Panc1 (cell line): ENCODE measurements around the gene CDH23. TPM values are rescaled to one million over a fixed set of nuclear protein-coding genes. Genes with fewer than 3 reads are reported as not detected.
"Not testable (repeated sequence)": the region's sequence is repeated elsewhere in the genome, so short reads cannot be mapped to it uniquely, and the experiment has no call there.

Source experiments
- ATAC-seq: fragments of 200-7000 bp; cut with Tn5 transposase; 2 replicates; pipeline ENCODE4 v1.9.1; 2020; ENCODE audit warnings: mild to moderate bottlenecking, moderate library complexity
- BruUV-seq: library from RNA; stranded (reverse); fragments of 400-500 nt; replicated peaks from 2 replicates; lab custom pipeline; 2021; lab: Mats Ljungman, UMichigan
- CTCF ChIA-PET: fragments of 300-600 bp; sonication (Branson Sonifier 250); formaldehyde crosslinking; loops from one replicate; lab custom pipeline; 2022; ENCODE audit warnings: antibody characterized with exemption; lab: Charles Lee
- POLR2A ChIA-PET: fragments of 300-600 bp; sonication (Branson Sonifier 250); formaldehyde crosslinking; loops from one replicate; lab custom pipeline; 2022; ENCODE audit warnings: antibody characterized with exemption; lab: Charles Lee
- DNase-seq: peaks from one replicate; pipeline ENCODE4 v3.0.0-alpha.2; 2010; ENCODE audit warnings: low read depth, low spot score
- H3K27ac ChIP-seq: 2 replicates; pipeline ENCODE4 v1.5.1; 2011; ENCODE audit warnings: mild to moderate bottlenecking, low read length, inconsistent platforms
- H3K27me3 ChIP-seq: fragments of 200-500 bp; sonication (Bioruptor generic); 2 replicates; pipeline ENCODE4 v1.6.0; 2014; ENCODE audit warnings: low read length, inconsistent platforms; ENCODE audit not compliant: control insufficient read depth, insufficient read depth
- H3K36me3 ChIP-seq: fragments of 200-500 bp; sonication (Bioruptor generic); 2 replicates; pipeline ENCODE4 v1.5.1; 2014; ENCODE audit warnings: inconsistent platforms, mild to moderate bottlenecking, low read length, moderate library complexity; ENCODE audit not compliant: control insufficient read depth, insufficient read depth
- H3K4me1 ChIP-seq: 2 replicates; pipeline ENCODE4 v1.5.1; 2011; ENCODE audit warnings: inconsistent platforms, mild to moderate bottlenecking, low read length, moderate library complexity; ENCODE audit not compliant: control insufficient read depth, insufficient read depth
- H3K4me3 ChIP-seq, 2 experiments: 2 replicates each; pipeline ENCODE4 v1.5.1; 2011 to 2012; ENCODE audit warnings: low read depth in 2 of 2, low read length in 2 of 2, mild to moderate bottlenecking in 2 of 2, inconsistent platforms in 1 of 2, moderate library complexity in 1 of 2
- H3K9me3 ChIP-seq: fragments of 200-500 bp; sonication (Bioruptor generic); 2 replicates; pipeline ENCODE4 v1.5.1; 2014; ENCODE audit warnings: low read depth, mild to moderate bottlenecking, inconsistent platforms, low read length, moderate library complexity; ENCODE audit not compliant: control insufficient read depth, insufficient read depth
- POLR2AphosphoS5 ChIP-seq: IDR thresholded peaks from 2 replicates; pipeline ENCODE4 v1.6.1; 2012; ENCODE audit warnings: mild to moderate bottlenecking, low read depth, low read length, moderate library complexity
- SIN3A ChIP-seq: IDR thresholded peaks from 2 replicates; pipeline ENCODE4 v1.6.1; 2012; ENCODE audit warnings: low read depth, mild to moderate bottlenecking, low read length, moderate library complexity, borderline replicate concordance; ENCODE audit not compliant: insufficient read depth
- TCF7L2 ChIP-seq: IDR thresholded peaks from 2 replicates; pipeline ENCODE4 v1.6.1; 2011; ENCODE audit warnings: mild to moderate bottlenecking, low read depth, low read length, inconsistent platforms
- in situ Hi-C: cut with HindIII; loops from 2 replicates; pipeline ENCODE4 v1.10.0; 2016; ENCODE audit warnings: low sequenced_read_pairs, low pct_unique_long_range_greater_than_20kb
- intact Hi-C: fragments of 100-400 bp; cut with micrococcal nuclease; formaldehyde crosslinking; loops from one replicate; pipeline ENCODE4 v1.10.0; 2022; ENCODE audit not compliant: unreplicated experiment
- total RNA-seq: library from RNA; stranded (reverse); gene quantifications from one replicate; pipeline ENCODE4 v1.2.1, GENCODE V29; 2021; ENCODE audit not compliant: unreplicated experiment
- TF ChIP-seq, protein P1 (sequence below), 2 experiments: IDR thresholded peaks; 2 replicates each; pipeline ENCODE4 v1.6.1; 2011 to 2012; ENCODE audit warnings: low read depth in 2 of 2, control low read depth in 1 of 2, low read length in 1 of 2, mild to moderate bottlenecking in 1 of 2, moderate library complexity in 1 of 2; ENCODE audit not compliant: insufficient read depth in 1 of 2
- TF ChIP-seq, protein P2 (sequence below): fragments of 450-650 bp; IDR thresholded peaks from 2 replicates; pipeline ENCODE4 v1.5.1; 2017; ENCODE audit warnings: mild to moderate bottlenecking

The CDH23 gene
- total RNA-seq, 1 experiment from 2014 or later: 2.7 TPM

DNA sequence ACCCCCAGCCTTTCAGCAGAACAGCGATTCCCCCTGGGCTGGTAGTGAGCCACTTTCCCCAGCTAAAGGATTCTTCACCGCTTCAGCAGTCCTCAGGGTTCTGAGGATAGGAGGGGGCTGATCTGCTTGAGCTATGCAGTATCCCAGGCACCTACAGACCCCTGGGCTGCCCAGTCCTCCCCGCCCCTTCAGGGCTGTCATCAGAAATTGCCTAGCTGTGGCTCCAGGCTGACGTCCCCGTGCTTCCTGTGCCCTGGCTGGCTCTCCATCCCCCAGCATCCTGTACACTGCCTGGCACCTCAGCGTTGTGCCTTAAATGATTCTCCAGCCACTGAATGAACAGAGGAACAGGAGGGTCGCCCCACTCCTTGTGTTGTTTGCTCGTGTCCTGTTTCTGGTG, 38.4 kb upstream of the CDH23 start:
- ChIA-PET CTCF (no interaction called here), POLR2A (interaction anchor here (0.9 kb wide), 1 partner anchor 11 kb away, joined by 3 read pairs; no protein-coding TSS in a partner anchor)
- no peaks in the 10 kb centered on the region for H3K4me1 ChIP-seq
- DNase-seq (no peak), ATAC-seq (peak; percentile 46)
- H3K27me3 ChIP-seq: no peaks in the 10 kb centered on the region
- no TSS peak for BruUV-seq
- TF ChIP-seq SIN3A: no peak
- TF ChIP-seq, protein P1, sequence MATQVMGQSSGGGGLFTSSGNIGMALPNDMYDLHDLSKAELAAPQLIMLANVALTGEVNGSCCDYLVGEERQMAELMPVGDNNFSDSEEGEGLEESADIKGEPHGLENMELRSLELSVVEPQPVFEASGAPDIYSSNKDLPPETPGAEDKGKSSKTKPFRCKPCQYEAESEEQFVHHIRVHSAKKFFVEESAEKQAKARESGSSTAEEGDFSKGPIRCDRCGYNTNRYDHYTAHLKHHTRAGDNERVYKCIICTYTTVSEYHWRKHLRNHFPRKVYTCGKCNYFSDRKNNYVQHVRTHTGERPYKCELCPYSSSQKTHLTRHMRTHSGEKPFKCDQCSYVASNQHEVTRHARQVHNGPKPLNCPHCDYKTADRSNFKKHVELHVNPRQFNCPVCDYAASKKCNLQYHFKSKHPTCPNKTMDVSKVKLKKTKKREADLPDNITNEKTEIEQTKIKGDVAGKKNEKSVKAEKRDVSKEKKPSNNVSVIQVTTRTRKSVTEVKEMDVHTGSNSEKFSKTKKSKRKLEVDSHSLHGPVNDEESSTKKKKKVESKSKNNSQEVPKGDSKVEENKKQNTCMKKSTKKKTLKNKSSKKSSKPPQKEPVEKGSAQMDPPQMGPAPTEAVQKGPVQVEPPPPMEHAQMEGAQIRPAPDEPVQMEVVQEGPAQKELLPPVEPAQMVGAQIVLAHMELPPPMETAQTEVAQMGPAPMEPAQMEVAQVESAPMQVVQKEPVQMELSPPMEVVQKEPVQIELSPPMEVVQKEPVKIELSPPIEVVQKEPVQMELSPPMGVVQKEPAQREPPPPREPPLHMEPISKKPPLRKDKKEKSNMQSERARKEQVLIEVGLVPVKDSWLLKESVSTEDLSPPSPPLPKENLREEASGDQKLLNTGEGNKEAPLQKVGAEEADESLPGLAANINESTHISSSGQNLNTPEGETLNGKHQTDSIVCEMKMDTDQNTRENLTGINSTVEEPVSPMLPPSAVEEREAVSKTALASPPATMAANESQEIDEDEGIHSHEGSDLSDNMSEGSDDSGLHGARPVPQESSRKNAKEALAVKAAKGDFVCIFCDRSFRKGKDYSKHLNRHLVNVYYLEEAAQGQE (IDR thresholded peaks at IDR 0.05; ENCODE audit: insufficient read depth in 1 of 2, low read depth in 2 of 2, low read length in 1 of 2): no peak
- no peak for TF ChIP-seq TCF7L2
- TF ChIP-seq POLR2AphosphoS5: no peak
- TF ChIP-seq, protein P2, sequence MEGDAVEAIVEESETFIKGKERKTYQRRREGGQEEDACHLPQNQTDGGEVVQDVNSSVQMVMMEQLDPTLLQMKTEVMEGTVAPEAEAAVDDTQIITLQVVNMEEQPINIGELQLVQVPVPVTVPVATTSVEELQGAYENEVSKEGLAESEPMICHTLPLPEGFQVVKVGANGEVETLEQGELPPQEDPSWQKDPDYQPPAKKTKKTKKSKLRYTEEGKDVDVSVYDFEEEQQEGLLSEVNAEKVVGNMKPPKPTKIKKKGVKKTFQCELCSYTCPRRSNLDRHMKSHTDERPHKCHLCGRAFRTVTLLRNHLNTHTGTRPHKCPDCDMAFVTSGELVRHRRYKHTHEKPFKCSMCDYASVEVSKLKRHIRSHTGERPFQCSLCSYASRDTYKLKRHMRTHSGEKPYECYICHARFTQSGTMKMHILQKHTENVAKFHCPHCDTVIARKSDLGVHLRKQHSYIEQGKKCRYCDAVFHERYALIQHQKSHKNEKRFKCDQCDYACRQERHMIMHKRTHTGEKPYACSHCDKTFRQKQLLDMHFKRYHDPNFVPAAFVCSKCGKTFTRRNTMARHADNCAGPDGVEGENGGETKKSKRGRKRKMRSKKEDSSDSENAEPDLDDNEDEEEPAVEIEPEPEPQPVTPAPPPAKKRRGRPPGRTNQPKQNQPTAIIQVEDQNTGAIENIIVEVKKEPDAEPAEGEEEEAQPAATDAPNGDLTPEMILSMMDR: no peak
- H3K9me3 ChIP-seq: no peaks in the 10 kb centered on the region
- H3K27ac ChIP-seq: no peak overlapping the region
- H3K4me3 ChIP-seq: no peak overlapping the region
- in situ Hi-C loops: no loop called here
- intact Hi-C loops: no loop called here
- H3K36me3 ChIP-seq: no peaks in the 10 kb centered on the region

DNA sequence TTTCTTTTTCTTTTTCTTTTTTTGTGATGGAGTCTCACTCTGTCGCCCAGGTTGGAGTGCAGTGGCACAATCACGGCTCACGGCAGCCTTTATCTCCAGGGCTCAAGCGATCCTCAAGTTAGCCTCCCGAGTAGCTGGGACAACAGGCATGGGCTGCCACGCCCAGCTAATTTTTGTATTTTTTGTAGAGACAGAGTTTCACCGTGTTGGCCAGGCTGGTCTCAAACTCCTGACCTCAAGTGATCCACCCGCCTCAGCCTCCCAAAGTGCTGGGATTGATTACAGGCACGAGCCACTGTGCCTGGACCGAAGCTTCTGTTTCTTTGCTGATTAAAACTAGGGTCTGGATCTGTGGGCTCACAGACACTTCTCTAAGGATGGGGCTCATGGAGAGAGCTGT, 37.8 kb upstream of the CDH23 start:
- H3K36me3 ChIP-seq, H3K9me3 ChIP-seq, H3K27ac ChIP-seq, ATAC-seq, H3K4me3 ChIP-seq, intact Hi-C loops, H3K4me1 ChIP-seq, BruUV-seq, H3K27me3 ChIP-seq, DNase-seq, in situ Hi-C loops: not testable (repeated sequence)
- POLR2A ChIA-PET: interaction anchor here (0.6 to 0.9 kb wide), 2 partner anchors 12 to 106 kb away, joined by 3 read pairs; no protein-coding TSS in a partner anchor
- CTCF ChIA-PET: interaction anchor here (0.6 kb wide), 1 partner anchor 37 kb away, joined by 3 read pairs; no protein-coding TSS in a partner anchor

DNA sequence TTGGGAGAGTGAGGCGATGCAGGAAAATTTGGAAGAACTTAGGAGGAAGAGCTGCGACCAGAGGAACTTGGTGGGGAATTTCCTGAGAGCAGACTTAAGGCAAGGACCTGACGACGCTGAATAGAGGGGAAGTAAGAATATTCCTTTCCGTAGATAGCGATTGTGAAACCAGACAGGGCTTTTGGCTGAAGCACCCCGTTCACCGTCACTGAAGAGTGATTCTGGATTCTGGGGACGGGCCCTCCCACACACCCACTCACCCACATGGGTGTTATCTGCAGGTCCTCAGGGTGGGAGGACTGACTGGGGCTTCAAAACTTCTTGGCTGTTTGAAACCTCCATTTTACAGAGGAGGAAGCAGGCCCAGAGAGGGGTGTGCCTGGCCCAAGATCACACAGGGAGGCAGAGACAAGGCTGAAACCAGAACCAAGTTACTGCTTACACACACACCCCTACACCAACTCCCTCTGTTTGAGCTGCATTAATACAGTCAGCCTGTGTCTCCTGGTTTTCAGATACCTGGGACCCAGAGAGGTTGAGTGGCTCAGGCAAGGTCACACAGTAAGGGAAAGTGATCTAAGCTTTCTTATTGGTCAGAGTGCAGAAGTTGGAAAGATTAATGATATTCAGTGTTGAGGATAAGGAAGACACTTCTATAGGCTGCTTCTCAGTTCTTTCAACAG, 37.2 kb upstream of the CDH23 start:
- no TSS peak for BruUV-seq
- no peak for TF ChIP-seq TCF7L2
- no peak overlapping the region for H3K4me3 ChIP-seq
- ChIA-PET POLR2A (interaction anchor here (0.6 kb wide), 1 partner anchor 105 kb away, joined by 3 read pairs; no protein-coding TSS in a partner anchor), CTCF (interaction anchor here (0.6 kb wide), 1 partner anchor 38 kb away, joined by 3 read pairs; no protein-coding TSS in a partner anchor)
- H3K4me1 ChIP-seq: no peaks in the 10 kb centered on the region
- H3K27me3 ChIP-seq: no peaks in the 10 kb centered on the region
- H3K36me3 ChIP-seq: no peaks in the 10 kb centered on the region
- DNase-seq (no peak), ATAC-seq (no peak)
- in situ Hi-C loops: no loop called here
- intact Hi-C loops: no loop called here
- H3K9me3 ChIP-seq: no peaks in the 10 kb centered on the region
- H3K27ac ChIP-seq: no peak overlapping the region
